ENCODE results near the gene SOX12.

The SOX12 gene

DNA sequence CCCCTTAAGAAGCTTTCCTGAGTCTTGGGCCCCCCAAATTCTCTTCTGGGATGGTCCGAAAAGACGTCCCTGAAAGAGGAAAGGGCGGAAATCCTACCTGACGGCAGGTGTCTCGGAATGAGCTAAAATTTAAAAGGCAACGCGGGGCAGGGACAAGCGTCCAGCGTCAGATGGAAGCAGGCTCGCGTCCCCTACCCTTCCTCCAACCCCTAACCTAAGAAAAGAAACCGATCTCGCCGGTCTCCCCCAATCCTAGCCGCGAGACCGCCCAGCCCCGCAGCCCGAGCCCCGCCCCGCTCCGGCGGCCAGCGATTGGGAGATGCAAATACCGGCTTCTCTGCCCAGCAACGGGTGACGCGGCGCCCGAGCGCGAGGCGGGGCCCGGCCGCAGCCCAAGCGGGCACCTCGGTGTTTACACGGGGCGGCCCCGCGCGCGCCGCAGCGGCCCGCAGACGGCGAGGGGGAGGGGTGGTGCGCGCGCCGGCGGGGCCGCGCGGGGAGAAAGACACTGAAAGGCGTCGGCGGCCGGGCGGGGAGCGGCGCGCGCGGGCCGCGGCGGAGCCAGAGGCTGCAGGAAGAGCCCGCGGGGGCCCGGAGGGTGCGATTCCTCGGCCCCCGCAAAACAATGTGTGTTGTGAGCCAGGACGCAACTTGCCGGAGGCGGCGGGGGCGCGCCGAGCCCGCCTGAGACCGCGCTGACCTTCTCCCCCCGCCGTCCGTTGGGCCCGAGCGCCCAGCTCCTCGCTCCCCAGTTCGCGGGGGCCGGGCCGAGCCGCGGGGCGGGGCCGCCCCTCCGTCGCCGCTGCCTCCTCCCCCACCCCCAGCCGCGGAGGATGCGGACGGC lies at the start of gene SOX12:
Gene SOX12 (plus strand): TSS at position 508 of the 844 bp plus-strand sequence. CDS start 373 bp downstream, outside the sequence.
- peak; percentile 74 for DNase-seq

DNA sequence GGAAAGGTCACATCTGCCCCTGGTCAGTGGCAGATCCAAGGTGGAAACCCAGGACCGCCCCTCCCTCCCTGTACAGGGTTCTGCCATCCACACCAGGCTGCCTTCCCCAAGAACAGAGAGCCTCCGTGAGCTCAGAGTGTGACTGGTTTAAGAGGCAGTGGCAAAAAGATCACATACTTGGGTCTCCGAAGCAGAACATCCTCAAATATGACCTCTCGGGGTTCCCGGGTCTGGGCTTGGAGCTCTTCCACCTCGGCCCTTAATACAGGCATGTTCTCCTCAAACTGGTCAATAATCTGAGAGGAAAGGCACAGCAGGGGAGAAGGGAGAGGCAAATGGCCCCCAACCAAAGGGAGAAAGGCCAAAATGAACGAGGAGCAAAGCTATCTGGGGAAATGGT lies 49.6 kb upstream of the SOX12 start:
- no peak for DNase-seq

DNA sequence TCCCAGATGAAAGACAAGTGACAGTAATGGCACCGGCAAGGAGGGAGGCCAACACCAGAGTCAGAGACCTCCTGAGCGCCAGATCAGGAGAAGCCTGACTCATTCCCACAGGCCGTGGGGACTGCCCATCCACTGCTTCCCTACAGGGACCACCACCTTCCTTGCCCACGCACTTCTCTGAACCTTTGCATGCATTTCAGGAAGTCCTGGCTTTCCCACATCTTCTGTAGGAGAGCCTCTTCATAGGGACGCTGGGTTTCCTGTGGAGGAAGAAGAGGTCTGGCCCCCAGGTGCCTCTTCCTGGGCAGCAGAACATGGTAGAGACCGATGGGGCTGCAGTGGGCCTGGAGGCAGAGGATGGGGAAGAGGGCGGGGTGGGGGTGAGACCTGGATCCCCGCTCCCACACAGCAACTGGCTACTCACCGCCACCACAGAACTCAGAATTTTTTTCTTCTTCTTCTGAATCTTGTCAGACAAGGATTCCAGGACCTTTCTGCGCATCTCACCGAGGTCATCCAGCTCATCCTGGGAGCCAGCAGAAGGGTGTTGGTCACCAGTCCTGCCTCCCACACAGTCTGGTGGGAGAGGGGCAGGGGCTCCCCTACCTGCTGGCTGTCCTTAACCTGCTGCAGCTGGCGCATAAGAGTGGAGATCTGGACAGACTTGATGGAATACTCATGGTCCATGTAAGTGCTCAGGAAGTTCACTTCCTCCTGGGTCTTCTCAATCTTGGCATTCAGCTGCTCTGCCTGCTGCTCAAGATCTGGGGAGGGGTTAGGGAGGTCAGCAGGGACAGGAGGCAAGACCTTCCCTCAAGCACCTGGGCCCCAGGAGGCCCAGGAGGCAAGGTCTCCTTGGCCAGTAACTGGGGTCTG lies 48.5 kb upstream of the SOX12 start:
- DNase-seq, result no peak

DNA sequence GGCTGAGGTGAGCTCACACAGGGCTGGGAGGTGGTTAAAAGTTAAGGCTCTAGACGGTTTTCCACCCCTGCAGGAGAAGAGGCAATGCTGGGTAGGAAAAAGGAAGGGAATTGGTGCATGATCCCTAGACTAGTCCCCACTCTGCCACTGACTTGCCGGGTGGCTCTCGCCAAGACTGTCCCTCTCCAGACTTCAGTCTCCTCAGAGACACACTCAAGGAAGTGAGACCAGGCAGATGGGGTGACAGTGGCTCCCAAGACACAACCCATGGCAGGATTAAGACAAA lies 47.9 kb upstream of the SOX12 start:
- no peak for DNase-seq

DNA sequence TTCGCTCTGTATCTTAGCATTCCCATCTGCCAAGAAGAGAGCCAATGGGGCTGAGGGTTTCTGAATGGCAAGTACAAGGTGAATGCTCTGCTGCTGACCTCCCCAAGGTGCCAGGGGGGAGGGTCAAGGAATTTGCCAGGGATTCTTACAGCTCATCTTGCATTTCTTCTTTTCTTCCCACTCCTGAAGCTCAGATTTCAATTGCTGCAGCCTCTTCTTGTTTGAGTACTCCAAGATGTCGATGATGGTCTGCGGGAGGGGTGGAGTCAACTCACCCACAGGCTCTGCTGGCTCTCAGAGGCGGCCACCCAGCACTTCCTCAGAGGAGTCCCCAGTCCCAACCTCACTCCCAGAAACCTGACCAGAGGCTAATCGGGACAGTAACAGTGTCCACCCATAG lies 47.2 kb upstream of the SOX12 start:
- no peak for DNase-seq

DNA sequence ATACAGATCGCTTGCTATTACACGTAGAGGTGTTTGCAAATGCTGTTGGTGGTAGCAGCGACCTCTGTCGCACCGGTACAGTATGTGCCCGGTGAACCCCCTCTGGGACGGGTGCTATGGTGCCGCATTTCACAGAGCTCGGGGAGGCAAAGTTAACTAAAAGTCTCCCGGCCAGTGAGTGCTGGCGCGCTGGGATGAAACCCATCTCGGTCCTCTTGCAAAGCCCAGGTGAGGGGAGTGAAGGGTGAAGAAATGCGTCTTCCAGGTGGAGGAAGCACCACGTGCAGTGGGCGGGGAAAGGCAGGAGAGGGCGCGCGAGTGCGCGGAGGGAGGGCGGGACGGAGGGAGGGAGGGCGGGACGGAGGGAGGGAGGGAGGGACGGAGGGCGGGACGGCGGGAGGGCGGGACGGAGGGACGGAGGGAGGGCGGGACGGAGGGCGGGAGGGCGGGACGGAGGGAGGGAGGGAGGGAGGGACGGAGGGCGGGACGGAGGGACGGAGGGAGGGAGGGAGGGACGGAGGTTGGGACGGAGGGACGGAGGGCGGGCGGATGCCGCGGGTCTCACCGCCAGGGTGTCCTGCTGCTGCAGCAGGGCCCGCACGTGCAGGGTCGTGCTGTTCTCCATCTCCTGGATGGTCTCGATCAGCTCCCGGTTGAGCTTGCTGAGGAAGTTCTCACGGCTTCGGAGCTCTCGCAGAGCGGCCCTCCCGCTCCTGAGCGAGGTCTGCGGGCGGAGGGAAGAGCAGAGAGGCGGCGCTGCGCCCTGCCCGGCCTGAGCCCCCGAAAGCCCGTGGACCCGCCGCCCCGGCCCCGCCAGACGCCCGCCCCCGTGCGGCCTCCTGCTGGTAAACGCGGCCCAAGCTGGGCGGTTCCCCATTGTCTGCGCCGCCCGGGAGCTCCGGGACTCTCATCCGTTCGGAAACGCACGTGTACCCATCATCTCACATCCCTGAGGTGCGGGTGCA lies 46.5 kb upstream of the SOX12 start:
- no peak for DNase-seq

DNA sequence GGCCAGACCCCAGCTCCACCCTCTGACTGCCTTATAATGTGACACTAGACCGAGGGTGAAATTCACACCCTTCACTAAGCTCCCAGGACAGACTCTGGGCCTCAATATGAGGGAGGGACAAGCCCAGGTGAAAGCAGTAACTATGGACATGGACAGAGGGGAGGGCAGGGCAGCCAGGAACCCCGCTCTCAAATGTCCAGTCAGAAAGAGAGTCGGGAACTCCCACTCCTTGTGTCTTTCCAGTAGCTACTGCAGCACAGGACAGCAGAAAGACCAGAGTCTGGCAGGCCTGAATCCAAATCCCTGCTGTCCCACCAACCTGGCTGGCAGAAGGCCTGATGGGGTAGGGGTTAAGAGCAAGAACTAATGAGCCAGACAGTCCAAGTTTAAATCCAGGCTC lies 41.2 kb upstream of the SOX12 start:
- DNase-seq, result no peak

DNA sequence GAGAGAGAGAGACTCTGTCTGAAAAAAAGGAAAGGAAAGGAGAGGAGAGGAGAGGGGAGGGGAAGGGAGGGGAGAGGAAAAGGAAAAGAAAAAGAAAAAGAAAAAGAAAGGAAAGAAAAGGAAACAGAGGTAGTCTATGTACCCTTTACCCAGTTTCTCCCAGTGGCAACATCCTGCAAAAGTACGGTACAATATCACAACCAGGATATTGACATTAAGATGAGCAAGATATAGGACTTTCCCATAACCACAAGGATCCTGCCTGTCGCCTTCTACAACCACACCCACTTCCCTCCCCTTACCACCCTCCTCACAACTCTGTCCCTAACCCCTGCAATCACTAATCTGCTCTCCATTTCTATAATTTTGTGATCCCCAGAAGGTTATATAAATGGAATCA lies 38.8 kb upstream of the SOX12 start:
- DNase-seq, result no peak

DNA sequence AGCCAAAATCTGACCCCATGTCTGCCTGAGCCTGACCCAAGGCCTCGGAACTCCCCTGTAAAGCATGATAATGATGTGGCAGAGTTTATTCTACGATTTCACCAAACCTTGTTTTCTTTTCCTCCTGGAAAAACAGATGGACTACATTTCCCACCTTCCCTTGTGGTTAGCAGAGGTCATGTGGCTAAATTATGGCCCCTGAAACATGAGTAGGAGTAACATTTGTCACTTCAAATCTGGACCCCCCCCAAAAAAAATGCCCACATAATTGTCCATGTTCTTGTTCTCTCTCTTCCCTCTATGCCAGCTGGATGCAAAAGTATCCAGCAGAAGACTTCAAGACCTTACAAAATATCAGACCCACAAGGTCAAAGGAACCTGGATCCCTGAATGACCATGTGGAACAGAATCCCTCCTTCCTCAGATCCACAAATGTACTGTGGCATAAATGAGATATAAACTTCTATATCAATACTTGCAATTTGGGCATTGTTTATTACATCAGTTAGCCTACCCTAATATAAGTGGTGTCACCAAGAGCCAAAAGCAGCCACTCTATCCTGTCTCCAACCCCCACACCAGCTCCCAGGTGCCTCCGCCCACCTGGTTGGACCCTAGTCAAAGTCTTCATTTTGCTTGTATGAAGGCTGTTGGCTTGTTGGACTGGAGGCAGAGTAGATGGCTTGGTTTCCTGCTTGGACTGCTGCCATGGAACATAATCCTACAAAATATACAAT lies 36.2 kb upstream of the SOX12 start:
- no peak for DNase-seq

DNA sequence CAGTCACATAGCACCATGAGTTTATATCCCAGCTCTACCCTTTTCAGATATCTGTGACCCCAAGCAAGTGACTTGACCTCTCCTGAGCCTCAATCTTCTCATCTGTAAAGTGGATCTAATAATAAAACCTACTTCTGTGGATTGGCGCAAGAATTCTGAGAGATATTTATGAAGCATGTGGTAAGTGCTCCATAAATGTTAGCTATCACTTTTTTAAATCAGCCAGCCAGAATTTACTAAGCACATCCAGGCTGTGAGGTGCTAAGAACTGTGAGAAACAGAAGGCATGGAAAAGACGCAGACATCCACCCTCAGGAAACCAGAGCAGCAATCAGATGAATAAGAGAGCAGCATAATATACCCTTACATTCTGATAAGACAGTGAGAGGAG lies 35.7 kb upstream of the SOX12 start:
- DNase-seq, result no peak

DNA sequence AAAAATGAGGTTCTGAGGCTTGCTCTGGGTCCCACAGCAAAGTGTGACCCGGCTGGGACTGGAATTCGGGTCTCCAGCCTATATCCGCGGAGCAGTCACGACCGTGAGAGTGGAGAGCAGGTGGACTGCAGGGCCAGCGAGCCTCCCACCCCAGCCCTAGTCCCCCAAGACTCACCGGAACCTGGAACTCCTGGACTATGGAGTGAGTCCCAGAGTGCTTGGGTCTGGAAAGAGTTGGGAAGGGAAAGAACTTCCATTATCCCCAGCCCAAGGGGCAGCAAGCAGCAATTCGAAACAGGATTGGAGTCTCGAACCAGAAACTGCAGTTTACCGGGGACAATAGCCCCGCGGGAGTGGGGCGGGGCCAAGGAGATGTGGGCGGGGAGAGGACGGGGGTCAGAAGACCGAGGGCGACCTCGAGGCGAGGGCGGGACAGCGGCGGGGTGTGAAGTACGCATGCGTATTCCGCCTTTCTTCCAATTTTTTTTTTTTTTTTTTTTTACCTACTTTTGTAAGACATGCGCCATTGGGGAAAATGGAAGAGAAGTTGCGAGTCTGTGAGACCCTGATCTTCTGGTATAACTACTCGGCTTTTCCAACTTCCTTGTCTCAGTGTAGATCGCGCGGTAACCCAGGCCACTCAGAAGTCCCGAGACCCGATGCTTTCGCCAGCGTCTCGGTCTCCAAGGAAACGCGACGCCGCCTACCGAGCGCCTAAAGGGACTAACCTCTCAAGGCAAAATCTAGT lies 35.1 kb upstream of the SOX12 start, which contains the start of gene C20orf96:
Gene C20orf96 (minus strand): TSS at position 667 of the 748 bp plus-strand sequence. CDS start 140 bp downstream, at position 527.
- peak; percentile 44 for DNase-seq

DNA sequence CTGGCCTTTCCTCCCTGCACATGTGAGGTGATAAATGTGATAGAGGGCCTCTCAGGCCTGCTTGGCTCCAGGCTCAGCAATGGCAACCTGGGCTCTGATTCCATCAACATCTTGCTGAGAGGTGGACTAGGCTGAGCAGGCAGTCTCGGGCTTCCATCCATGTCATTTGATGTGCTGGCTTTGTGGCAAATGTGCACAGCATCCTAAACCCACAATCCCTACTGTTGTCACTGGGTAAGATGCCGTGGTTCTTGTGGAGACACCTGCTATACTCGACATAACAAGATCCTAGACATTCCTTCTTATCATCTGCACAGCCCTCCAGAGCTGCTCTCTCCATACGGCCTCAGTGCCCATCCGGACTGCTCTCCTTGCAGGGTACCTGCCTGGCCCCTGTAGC lies 30.8 kb upstream of the SOX12 start:
- DNase-seq, result no peak

DNA sequence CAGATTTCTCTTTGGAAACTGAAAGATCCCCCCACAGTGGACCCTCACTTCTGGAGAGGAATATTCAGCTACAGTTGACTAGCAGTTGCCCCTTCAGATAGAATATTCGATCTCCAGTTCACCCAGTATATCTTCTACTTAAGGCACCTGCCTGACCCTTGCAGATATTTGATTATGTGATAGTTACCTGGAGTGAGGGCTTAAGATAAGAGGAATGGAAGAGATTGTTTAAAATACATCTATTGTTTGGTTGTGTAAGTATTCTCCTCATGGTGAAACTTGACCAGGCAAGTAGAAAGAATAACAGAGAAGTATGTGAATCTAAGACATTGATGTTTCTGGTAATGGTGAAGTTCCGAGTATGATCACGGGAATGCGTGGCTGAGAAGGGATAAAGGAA lies 29.5 kb upstream of the SOX12 start:
- no peak for DNase-seq

DNA sequence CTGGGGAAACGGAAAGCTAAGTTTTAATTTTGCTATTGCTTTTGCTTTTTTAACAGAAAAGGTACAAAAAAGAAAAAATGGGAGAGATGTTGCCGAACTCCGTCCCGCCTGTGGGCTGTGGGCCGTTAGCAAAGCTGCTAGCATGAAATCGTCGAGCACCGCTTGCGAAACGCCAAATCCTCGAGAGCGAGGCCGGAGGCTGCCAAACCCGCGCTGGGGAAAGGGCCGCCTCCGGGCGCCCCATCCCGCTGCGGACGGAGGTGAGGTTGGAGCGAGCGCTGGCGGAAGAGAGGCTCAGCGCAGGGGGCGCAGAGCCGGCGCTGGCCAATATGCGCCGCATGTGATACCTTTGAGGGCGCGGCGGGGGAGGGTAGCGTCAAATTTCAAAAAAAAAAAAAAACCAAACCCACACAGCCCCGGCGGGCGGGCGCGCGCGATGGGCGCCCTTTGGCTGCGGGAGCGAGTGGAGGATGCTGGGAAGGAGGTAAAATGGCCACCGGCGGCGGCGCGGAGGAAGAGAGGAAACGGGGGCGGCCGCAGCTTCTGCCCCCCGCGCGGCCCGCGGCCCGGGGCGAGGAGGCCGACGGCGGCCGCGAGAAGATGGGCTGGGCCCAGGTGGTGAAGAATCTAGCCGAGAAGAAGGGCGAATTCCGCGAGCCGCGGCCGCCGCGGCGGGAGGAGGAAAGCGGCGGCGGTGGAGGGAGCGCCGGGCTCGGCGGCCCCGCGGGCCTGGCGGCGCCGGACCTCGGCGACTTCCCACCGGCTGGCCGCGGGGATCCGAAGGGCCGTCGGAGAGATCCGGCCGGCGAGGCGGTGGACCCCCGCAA lies 28.0 kb upstream of the SOX12 start, which contains the start of gene ZCCHC3:
Gene ZCCHC3 (plus strand): TSS at position 473 of the 827 bp plus-strand sequence. CDS start 17 bp downstream, at position 490.
- peak; percentile 73 for DNase-seq

DNA sequence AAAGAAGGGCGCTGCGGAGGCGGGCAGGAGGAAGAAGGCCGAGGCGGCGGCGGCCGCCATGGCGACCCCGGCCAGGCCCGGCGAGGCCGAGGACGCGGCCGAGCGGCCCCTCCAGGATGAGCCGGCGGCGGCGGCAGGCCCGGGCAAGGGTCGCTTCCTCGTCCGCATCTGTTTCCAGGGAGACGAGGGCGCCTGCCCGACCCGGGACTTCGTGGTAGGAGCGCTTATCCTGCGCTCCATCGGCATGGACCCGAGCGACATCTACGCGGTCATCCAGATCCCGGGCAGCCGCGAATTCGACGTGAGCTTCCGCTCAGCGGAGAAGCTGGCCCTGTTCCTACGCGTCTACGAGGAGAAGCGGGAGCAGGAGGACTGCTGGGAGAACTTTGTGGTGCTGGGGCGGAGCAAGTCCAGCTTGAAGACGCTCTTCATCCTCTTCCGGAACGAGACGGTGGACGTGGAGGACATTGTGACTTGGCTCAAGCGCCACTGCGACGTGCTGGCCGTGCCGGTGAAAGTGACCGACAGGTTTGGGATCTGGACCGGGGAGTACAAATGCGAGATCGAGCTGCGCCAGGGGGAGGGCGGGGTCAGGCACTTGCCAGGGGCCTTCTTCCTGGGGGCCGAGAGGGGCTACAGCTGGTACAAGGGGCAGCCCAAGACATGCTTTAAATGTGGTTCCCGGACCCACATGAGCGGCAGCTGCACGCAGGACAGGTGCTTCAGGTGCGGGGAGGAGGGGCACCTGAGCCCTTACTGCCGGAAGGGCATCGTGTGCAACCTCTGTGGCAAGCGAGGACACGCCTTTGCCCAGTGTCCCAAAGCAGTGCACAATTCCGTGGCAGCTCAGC lies 27.2 kb upstream of the SOX12 start:
- no peak for DNase-seq

DNA sequence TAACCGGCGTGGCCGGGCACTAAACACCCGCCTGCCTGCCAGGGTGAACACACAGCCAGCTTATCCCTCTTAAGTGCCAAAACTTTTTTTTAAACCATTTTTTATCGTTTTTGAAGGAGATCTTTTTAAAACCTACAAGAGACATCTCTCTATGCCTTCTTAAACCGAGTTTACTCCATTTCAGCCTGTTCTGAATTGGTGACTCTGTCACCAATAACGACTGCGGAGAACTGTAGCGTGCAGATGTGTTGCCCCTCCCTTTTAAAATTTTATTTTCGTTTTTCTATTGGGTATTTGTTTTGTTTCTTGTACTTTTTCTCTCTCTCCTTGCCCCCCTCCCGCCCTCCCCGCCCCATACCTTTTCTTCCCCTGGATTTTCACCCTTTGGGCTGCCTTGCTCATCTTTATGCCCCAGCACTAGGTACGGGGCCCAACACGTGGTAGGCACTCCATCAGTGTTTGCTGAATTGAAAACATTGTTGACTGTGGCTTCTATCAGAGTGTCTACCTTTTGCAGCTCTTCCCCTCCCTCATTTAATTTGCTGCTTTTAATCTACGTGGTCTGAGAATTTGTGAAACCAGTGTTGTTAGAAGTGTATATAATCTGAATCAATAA lies 26.5 kb upstream of the SOX12 start:
- no peak for DNase-seq

DNA sequence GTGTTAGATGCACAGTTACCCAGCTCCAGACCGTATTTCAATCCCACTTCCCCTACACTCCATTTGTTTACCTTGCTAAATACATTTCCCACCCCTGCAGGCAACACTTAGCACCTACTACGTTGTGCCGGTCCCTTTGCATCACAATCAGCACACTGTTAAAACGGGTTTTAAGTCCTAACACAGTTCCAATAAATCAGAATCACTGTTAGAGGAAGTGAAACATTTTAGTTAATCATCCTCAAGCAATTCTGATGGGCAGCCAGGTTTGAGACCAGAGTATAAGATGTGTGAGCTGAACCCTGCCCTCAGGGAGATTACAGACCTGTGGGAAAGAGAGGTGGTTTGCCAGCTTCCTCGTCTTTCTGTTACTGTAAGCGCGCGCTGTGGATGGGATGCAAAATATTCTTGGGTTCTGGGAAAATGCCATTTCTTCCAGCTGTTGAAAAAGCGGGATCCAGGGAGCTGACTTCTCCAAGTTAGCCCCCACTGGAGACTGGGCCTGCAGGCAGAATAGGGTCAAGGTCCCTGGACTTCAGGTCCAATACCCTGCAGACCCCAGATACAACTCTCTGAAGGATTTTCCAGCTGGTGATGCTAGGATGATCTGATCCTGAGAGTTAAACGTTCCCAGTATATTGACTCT lies 24.9 kb upstream of the SOX12 start:
- DNase-seq, result no peak
